NB4 (cell line): ENCODE data around the gene FTCD.
"Not testable (repeated sequence)": the region's sequence is repeated elsewhere in the genome, so short reads cannot be mapped to it uniquely, and the experiment has no call there.

Experiments
- CTCF ChIP-seq: IDR thresholded peaks from one replicate; pipeline ENCODE4 v1.5.1; 2012; ENCODE audit warnings: low read depth, low read length
- MYC ChIP-seq: IDR thresholded peaks from 2 replicates; pipeline ENCODE4 v1.6.1; 2011; ENCODE audit warnings: low read depth, low read length
- POLR2A ChIP-seq: IDR thresholded peaks from 2 replicates; pipeline ENCODE4 v1.6.1; 2011; ENCODE audit warnings: mild to moderate bottlenecking; ENCODE audit not compliant: insufficient read length; ENCODE audit errors: extremely low read depth

GRCh38 chr21:46176443-46177129 lies 21.2 kb upstream of the FTCD start:
- TF ChIP-seq CTCF, POLR2A, MYC: not testable (repeated sequence)
